NCI-H510A treated with DMSO at 0.1 percent for 48 hours (cell line): ENCODE results near the gene ZBTB4.

Experiments
- DNase-seq: peaks from one replicate; lab custom pipeline; 2025; lab: John Stamatoyannopoulos, UW

ZBTB4 gene

GRCh38 chr17:7419819-7420610, 59.4 kb downstream of the ZBTB4 start, which contains the start of gene SPEM1:
TSS of gene SPEM1 (plus strand) at chr17:7420324. CDS start at chr17:7420385, 61 bp downstream.
- DNase-seq = no peak

GRCh38 chr17:7418472-7419152, 60.8 kb downstream of the ZBTB4 start:
- DNase-seq = no peak

GRCh38 chr17:7417056-7417655, 62.3 kb downstream of the ZBTB4 start:
- DNase-seq = no peak

- DNase-seq = no peak
Measured at GRCh38 chr17:7416323-7416722, 63.1 kb downstream of the ZBTB4 start.

- DNase-seq = no peak
Measured at GRCh38 chr17:7415784-7416183, 63.6 kb downstream of the ZBTB4 start.

- no peak for DNase-seq
Measured at GRCh38 chr17:7414837-7415236, 64.6 kb downstream of the ZBTB4 start.

GRCh38 chr17:7413346-7413985, 66.0 kb downstream of the ZBTB4 start:
- no peak for DNase-seq

- DNase-seq = no peak
Measured at GRCh38 chr17:7411427-7411750, 68.0 kb downstream of the ZBTB4 start.

- DNase-seq = no peak
Measured at GRCh38 chr17:7410634-7411426, 68.6 kb downstream of the ZBTB4 start.

- DNase-seq = no peak
Measured at GRCh38 chr17:7409716-7410115, 69.7 kb downstream of the ZBTB4 start.
